Caki2 (cell line): ENCODE results near the gene BCOR. TPM values are rescaled to one million over a fixed set of nuclear protein-coding genes. Genes with fewer than 3 reads are reported as not detected.

Experiments
- DNase-seq: peaks from one replicate; pipeline ENCODE4 v3.0.0-alpha.2; 2015; ENCODE audit warnings: low read depth
- in situ Hi-C: cut with HindIII; loops from 2 replicates; pipeline ENCODE4 v1.10.0; 2016; ENCODE audit warnings: low sequenced_read_pairs, low pct_unique_long_range_greater_than_20kb, mixed read lengths
- total RNA-seq: library from RNA; depleted of rRNA; stranded (reverse); fragments of >200 nt; shearing (Covaris generic); gene quantifications from 2 replicates; pipeline ENCODE4 v1.2.3, GENCODE V29; 2014; ENCODE audit warnings: low replicate concordance

The BCOR gene
- total RNA-seq, 1 experiment from 2014 or later = 13.9 TPM

DNA sequence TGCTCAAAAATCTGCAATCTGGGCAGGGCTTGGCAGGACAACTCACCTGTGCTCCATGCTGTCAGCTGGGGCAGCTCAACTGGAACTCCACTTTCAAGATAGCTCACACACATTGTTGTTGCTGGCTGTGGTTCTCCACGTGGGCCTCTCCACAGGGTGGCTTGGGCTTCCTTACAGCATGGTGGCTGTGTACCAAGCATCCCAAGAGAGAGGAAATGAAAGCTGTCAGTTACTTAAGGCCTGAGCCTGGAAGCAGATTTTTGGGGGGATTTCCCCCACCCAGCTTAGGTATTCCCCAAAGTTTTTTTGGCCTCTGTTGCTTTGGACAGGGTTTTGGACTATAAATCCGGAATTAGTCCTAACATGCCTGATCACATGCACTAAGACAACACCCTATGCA, 81.0 kb downstream of the BCOR start:
- in situ Hi-C loops = no loop called here
- DNase-seq = no peak

DNA sequence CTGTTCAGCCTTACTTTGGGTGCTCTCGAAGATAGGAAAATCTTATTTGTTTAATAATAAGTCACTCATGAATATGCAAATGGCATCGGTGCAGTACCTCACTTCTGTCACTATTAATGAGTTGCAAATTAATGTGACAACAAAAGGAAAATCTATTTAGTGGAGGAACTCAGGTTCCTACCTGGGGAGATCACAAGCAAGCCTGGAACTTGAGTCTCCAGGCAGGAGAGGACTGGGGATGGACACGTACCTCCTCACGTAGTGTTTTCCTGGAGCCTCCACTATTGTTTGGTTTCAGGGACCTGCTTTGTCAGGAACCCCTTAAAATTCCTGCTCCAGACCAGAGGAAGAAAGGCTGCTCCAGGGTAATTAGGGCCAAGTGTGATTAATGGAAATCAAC, 82.1 kb downstream of the BCOR start:
- in situ Hi-C loops = no loop called here
- DNase-seq = no peak

DNA sequence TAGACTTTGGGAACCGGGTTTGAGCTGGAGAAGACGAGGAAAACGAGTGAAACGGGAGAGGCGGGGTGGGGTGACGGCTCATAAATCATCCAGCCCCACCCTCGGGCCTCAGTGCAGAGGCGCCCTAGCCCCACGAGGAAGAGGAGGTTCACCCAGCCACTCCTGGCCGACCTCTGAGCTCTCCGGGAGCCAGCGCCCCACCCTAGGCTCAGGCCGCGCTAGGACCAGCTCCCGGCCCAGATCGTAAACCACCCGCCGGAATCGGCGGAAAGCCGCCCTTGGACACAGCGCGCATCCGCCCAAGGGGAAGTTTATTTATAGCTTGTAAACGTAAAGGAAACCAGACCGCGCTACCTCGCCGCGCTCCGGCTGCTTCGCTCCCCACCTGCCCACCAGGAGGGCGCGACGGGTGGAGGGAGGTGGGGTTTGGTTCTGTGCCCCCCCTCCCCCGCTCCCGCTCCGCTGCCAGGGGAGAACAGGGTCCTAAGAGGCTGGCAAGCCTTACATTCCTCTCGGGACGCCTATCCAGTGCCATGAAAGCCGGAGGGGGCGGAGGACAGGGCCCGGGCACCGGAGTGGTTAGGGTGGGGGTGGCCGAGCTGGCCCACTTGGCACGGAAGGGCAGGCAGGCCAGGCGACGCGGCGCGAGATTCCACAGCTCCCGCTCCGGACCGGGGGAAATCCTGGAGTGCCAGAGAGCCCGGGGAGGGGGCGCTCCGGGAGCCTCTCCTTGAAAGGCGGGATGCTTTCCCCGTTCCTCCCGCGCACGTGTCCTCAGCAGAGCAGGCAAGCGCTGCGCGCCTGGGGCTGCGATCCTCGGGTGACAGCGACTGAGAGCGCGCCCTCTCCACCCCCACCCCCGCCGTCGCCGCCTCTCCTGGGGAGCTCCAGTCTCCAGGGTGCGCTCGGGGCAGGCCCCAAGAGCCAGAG, 84.2 kb downstream of the BCOR start:
- in situ Hi-C loops = no loop called here

DNA sequence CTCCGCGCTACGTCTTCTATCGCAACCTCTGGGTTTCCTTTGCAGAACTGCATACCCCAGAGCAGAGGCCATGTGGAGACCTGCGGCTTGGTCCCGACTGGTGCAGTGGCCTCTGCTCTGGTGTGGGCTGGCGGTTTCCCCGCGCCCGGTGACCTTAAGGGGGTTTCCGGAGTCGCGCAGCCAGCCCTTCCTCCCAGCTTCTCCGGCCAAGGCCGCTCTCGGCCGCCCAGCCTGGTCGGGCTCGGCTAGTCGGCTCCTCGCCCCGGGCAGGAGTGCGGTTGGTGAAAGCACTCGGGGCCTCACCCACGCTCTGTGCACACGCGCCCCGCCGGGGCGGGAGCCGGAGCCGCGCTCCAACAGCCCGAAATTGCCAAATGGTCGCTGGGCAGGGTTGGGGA, 84.9 kb downstream of the BCOR start:
- DNase-seq = no peak
- in situ Hi-C loops = no loop called here

More for the DNA sequence above, 84.2 kb downstream of the BCOR start:
- DNase-seq = peak; percentile 63

DNA sequence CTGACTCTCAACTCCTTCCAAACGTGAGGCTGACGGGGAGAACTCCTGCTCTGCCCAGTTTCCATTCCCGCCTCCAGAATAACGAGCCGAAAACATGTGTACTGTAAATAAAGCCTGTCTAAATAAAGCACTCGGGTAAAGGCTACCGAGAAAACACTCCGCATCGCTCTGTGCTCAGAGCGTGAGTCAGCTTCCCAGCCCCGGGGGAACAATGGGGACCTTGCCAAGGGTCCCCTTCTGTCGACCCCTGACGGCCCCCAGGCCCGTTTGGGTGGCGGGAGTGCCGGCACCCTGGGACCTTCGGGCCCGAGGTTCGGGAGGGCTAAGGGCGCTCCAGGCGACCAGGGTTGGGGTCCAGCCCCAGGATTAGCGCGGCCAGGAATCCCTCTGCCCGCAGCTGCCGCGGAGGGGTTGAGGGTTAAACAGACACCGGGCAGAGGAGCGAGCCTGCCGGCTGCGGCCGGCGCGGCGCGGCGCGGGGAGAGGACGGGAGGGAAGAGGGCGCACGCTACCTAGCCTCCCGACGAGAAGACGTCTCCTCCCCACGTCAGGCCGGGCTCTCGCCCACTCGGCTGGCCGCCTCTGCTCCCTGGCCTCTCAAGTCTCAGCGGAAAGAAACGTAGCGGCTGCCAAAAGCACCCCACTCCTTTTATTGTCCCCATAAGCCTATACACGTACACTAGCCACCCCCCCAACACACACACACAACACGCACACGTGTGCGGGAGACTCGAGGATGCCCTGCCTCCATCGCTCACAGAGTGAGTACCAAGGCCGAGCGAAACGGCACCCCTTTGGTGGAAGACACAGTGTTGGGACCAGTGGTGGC, 85.5 kb downstream of the BCOR start:
- in situ Hi-C loops = no loop called here
- no peak for DNase-seq

DNA sequence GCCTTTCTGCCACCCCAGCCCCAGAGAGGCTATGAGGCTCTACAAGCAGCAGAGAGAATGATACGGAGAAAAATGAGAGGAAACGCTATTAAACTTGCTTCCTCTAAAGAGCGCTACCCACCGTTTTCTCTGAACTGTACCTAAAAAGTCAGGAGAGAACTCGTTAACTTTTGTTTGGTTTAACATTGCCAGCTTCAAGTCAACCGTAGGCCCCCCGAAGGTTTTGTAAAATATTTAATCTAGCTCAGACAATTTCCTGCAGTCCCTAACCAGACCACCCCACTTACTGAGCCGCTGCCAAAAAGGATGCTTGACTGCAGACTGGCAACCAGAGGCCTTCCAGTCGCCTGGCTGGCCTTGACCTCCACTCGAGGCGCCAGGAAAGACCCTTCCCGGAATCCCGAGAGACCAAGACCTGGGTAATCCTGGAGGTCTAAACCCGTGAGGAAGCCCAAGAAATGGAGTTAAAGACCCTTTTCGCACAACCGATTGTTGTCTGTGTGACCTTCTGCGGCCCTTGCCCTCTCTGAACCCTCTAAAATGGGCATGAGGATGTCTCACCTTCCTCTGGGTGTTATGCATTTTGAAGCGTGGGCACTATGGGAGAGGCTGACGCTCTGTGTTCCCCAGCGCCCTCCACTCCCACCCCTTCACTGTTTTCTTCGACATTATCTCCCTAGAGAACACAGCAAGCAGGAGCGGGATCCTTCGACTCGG, 86.3 kb downstream of the BCOR start:
- in situ Hi-C loops = no loop called here
- no peak for DNase-seq

DNA sequence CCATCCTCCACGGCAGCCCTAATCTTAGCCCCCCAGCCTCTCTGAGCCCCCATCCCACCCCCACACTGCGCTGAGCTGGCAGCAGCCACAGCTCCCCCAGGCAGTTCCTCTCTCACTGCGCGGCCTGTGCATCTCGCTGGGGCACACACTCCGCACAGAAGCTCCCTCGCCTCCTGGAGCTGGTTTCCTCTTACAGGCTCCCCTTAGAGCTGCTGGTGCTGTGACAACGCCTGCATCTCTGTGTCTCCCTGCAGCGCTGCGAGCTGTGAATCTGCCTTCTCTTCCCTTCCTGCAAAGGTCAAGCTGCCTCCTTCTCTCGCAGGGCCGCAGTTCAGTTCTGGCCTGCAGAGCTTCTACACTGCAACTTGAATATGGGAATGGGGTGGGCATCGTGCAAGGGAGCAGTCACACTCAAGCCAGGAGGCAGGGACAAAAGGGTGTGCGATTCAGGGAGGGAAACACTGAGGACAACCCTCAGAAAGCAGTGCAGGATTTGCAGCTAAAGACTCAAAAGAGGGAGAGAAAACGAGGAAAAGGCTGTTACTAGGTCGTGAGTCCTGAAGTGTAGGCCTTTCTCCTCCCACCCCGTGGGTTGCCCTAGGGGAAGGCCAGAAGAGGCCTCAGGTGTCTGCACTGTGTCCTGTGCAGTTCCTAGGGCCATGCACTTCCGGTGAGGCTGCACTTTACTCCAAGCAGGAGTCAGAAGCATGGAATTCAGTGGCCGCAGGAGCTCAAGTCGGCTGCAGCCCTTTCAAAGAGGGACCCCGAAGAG, 87.0 kb downstream of the BCOR start:
- DNase-seq = no peak
- in situ Hi-C loops = no loop called here

DNA sequence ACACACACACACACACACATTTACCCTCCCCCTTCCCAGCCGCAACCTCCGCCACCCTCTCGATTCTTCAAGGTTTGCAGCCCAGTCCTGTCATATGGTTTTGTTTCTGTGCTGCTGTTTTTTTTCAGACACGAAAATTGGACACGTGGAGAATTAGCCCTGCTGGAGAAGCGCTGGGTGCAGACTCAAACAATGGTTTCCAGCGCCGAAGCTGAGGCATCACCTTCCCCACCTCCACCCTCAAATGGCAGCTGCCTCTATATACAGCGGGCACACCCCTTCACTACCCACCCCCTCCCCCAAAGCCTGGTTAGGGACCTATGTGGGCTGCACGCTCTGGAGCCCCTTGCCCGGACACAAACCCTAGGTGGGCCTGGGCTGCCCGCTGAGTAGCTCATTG, 87.9 kb downstream of the BCOR start:
- in situ Hi-C loops = no loop called here

DNA sequence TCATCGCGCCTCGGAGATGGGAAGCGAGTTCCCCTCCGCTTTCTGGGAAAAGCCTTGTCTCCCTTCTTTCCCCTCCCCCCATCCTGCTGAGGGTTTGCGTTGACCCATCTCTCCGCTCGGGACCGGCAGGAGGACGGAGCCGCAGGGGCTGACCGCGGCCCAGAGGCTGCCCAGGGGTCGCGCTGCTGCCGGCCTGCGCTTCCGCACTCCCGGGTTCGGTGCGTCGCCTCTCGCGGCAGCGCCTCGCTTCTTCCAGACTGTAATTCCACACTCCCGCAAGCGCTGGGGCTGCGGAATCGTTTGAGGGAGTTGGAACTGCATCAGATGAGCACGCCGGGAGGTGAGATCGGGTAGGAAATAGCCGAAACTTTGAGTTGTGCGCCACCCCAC, 88.3 kb downstream of the BCOR start:
- in situ Hi-C loops = no loop called here
- DNase-seq = no peak

More for the DNA sequence above, 87.9 kb downstream of the BCOR start:
- no peak for DNase-seq

DNA sequence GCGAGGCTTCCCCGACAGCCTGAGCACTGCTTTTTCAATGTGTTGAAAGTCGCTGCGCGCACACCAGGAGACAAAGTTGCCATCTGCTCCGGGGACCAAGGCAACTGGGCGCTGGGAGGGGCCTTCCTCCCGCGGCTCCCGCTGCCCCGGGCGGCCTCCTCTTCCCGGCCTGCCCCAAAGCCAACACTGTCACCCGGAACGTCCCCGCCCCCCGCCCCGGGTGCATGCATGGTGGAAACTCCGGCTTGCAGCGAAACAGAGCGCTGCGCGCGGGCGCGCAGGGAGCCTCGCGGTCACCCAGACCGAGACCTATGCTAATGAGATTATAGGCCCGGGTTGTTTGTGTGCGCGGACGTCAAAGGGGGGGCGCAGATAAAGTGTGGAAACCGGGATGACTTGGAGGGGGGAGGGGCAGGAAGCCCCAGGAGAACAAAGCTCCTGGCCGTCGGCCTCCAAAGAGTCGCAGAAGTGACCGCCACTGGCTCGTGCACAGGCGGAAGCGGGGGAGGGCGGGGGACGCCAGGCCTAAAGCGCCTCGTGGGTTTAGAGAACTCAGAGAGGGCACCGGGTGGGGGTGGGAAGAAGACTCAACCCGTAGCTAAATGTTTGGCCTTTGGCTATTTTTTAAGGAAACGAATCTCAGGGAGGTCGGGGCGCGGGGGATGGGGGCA, 88.8 kb downstream of the BCOR start:
- no peak for DNase-seq
- in situ Hi-C loops = no loop called here

DNA sequence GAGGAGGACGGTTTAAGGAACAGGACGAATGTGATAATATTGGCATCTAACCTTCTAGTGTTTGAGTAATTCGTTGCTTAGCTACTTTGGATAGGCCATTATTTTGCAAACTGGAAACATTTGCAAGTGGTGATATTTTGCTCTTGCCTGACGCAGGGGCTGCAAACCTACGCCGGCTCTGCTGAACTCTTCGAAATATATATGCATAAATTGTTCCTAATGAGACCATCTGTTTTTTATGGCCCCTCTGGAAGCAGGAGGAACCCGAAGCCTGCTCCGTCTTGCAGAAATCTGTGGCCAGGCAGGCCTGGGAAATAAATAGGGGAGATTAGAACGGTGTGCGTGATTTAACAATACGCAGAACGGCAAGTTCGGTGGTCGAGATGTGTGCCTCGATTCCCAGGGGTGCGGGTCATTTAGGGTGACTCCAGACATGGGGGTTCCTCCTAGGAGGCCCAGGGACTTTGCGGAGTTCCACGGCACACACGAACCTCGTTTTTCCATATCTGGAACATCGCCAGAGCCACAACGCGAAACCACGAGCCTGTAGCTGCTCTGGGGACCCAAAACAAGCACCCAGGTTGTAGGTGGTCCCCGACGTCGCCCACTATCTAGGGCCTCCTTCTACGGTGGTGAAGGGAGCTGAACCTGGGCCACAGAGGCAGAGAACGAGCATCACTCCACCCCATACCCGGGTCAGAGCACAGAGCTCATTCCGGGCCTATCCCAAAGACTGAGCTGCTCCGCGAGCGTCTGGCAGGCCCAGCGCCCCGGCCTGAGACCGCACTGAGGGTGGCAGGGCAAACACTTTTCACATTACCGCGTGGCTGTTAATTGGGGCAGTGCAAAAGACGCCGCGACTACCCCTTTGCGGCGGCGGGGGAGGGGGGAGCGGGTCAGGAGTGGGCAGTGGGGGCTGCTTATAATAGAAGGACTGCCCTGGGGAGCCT, 89.7 kb downstream of the BCOR start:
- in situ Hi-C loops = no loop called here
- no peak for DNase-seq

DNA sequence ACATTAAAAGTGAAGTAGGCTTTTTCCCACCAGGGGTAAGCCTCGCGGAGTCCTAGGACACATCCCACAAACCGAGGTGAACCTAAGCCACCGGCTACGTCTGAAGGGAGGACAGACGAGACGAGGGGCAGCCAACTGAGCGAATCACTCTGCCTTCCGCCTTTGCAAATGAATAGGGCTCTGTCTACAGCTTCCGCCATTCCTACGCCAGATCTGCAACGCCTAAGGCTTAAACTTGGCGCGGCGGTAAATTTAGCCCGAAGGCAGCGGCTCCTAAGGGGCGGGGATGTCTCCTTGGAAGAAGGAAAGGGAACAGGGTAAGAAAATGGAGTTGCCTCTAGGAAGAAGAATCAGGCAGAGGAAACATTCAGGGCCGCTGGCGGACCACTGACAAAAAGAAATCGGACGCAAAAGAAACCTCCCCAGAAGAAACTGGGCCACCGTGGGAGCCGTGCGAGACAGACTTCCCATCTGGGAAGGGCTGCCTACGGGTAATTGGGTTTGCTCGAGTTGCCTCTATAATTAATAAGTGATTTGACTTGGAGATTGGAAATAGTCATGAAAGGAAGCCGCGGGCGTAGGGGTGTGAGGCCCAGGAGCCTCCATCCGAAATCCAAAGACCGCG, 90.5 kb downstream of the BCOR start:
- in situ Hi-C loops = no loop called here
- no peak for DNase-seq

DNA sequence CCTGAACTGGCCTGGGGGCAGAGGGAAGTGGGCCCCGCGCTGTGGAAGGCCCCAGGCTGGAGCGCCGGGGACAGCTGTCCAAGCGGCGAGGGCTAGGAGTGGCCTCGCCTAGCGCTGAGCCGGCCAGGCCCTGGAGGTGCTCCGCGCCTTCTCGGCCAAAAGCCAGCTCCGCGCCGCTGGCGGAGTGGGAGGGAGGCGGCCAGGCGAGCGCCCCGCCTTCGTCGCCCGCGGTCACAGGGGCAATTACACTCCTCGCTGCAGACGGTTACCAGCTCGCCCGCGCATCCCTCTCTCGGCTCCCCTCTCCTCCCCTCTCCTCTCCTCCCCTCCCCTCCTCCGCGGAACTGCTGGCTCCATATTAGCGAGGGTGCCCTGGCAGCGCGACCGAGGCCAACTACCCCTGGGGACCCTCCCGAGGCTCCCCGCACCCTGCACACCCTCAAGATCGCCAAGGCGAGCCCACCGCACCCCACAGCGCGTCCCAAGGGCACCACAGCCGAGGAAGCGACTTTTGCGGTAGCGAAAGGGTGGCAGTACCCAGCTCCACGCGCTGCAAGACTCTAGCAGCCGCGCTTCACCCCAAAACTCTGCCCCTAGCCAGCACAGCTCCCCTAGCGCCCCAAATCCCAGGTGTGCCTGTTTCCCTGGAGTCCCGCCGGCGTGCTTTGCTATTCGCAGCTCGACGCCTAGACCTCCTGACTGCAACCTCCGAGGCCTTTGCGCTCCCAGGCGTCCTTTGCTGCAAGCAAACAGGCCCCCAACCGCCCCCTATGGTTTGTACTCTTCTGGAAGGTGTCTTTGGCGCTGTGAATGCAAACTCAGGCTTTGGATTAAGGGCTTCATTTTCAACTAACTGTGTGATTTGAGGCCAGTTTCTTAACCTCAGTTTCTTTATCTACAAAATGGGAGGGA, 91.4 kb downstream of the BCOR start:
- in situ Hi-C loops = no loop called here
- DNase-seq = no peak

DNA sequence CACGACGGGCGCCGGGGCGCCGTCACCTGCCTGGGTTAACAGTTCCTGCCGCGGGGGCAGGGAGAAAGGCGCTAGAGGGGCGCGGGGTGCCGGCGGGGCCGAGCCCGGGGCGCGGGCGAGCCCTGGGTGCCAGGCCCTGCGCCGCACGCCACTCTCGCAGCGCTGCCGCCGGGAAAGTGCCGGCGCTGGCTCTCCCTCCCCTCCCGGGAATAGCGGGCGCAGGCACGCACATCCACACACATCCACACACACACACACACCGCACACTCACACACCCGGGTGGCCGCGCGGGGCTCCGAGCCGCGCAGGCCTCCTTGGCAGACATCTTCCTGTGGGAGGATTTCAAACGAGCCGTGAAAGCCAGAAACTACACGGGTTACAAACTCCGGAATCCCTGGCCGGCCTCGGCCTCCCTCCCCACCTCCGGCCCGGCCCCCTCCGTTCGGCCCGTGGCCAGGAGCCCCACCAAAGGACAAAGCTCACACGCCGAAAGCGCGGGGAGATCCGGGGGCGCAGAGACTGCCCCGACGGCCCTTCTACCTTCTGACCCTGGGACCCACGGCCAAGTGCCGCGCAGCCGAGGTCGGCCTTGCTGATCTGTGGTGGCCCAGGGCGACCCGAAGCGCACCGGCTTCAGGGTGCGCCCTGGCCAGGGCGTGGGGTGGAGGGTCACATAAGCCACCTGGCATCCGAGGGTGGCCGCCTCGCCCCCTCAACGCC, 92.3 kb downstream of the BCOR start:
- in situ Hi-C loops = no loop called here
- no peak for DNase-seq

DNA sequence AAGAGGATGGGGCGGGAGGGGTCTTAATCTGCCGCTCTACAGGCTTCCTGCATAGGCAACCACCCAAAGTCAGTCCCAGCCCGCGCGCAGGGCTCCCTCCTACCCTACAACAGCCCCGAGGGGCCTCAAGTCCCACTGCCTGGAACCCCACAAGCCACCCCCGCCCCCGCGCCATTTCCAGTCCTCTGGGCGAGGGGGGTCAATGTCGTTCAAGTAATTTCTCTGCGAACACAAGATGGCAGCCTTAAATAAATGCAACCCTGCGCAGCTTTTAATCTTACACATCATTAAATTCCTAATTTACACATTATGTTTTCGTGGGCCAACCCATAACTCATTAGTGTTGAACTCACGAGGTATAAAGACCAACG, 92.9 kb downstream of the BCOR start:
- in situ Hi-C loops = no loop called here
- no peak for DNase-seq
